GM19463 (cell line): ENCODE results near the gene OCA2.
"Not testable (repeated sequence)": the region's sequence is repeated elsewhere in the genome, so short reads cannot be mapped to it uniquely, and the experiment has no call there.

Experiments
- ATAC-seq: cut with Tn5 transposase; IDR thresholded peaks from one replicate; pipeline ENCODE4 v1.9.1; 2021; ENCODE audit warnings: mild to moderate bottlenecking, moderate library complexity; ENCODE audit not compliant: unreplicated experiment

The OCA2 gene

DNA sequence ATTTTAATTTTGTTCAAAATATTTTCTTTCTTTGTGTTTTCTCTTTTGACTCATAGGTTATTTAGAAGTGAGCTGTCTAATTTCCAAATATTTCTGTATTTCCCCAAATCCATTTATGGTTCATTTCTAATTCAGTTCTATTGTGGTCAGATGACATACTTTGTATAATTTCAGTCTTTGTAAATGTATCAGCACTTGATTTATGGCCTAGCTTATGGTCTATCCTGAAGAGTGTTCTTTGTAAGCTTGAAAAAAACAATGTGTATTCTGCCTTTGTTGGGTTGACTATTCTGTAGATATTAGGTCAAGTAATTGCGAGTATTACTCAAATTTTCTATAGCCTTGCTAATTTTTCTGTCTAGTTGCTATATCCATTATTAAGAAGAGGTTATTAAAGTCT is 311.2 kb downstream of the OCA2 start:
- ATAC-seq: no peak

DNA sequence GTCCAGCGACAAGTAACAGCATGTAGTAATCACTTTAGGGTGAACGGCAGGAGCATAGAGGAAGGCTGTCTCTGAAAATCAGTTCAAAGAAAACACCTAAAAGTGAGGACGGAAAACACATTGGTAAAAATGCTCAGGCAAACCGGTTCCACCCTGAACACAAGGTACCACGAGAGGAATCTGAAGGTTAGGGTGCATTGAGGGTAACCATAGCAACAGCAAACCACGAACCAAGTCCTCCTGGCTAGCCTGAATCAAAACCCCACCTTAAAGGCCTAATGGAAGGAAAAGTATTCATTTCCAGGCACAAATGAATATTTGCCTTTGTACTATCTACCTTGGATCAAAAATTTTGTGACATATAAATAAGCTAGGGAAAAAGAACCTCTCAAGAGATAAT is 315.0 kb downstream of the OCA2 start:
- no peak for ATAC-seq

DNA sequence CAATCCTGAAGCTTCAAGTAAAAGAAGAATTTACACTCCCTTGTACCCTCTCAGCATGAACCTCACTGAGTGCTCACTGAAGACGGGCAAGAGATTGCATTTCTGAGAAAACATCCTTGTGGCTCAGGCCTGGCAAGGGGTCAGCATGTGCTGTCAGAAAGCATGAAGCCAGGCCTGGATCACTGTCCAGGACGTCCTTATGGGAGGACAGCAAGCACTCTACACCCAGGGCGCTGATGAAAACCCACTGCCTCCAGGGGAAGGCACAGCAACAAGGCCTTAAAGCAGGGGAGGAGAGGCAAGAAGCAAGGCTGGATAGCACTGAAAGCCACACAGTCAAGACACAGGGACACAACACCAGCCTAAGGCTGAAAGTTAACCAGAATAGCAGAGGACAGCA is 315.4 kb downstream of the OCA2 start:
- no peak for ATAC-seq

DNA sequence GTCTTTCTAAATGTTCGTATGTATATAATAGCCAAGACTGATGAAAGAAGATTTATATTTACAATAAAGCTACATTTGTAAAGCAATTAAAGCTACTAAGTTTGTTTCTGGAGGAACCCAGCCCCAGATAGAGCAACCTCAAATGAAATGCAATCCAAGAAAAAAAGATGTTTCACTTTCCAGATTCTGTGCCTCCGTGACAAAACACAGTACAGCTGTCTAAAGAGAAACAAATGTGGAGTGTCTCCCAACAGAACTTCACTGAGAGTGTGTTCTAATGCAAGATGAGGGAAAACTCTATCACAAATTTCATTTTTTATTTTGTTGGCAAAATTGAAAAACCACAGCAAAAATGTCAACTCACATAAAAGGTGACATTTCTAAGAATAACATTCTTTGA is 317.0 kb downstream of the OCA2 start:
- ATAC-seq: no peak

DNA sequence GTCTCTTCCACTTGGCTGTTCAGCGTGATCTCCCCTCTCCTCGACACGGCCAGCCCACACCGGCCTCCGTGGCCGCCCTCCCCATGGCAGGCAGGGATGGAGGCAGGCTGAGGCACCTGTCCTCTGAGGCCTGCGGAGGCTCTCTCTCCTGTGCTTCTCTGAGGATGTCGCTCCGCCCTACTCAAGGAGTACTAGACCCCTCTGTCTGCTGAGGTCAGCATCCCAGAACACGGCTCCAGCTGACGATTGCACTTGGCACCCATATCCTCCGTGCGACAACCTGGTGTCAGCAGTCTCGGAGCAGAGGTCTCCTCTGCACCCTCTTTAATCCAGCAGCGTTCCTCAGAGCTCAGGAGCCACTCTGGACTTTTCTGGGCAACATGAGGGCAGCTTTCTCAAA is 322.6 kb downstream of the OCA2 start:
- no peak for ATAC-seq

DNA sequence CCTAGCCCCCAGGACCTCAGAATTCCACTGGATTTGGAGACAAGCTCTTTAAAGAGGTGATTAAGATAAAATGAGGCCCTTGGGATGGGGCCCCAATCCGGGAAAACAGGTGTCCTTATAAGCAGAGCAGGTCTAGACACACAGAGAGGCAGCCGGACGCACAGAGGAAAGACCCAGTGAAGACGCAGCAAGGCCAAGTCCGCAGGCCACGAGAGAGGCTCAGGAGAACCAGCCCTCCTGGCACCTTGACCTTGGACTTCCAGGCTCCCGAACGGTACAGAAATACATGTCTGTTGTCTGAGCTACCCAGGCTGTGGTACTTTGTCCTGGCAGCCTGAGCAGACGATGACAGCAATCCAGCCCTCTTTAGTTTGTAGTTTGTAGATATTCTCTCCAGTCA is 324.5 kb downstream of the OCA2 start:
- ATAC-seq: no peak

DNA sequence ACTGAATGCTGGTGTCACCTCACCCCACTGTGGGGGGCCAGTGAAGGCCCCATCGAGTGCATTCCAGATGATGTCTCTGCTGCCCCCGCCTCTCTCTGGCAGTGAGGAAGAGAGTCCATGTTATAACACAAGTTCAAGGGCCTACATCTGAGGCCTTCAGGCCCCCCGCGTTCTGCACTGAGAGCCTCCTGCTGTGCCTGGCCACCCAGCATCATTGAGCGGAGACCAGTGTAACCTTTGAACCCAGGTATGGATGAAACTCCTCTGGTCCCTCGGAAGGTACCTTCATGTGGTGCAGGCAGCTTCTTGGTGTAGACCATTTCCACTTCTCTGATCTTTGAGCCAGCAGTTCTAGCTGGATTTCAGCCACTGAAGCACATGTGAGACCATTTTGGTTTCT is 324.9 kb downstream of the OCA2 start:
- no peak for ATAC-seq

DNA sequence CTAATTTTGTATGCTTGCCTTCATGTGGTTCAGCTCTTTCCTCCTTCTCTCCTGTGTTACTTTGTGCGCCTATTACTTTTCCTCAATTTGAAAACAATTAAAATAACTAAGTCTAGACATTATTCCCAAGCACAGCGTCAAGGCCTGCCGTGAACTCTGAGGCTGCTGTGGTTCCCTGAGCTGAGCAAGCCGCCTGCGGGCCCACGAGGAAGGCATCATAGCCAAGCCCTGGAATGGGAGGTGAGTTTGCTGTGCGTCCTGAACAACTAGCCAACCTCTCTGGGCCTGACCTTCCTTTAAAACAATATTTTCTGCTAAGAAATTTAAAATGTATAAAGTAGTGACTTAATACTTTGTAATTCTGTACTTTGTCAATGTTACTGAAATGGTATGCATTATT is 327.2 kb downstream of the OCA2 start:
- ATAC-seq: no peak

DNA sequence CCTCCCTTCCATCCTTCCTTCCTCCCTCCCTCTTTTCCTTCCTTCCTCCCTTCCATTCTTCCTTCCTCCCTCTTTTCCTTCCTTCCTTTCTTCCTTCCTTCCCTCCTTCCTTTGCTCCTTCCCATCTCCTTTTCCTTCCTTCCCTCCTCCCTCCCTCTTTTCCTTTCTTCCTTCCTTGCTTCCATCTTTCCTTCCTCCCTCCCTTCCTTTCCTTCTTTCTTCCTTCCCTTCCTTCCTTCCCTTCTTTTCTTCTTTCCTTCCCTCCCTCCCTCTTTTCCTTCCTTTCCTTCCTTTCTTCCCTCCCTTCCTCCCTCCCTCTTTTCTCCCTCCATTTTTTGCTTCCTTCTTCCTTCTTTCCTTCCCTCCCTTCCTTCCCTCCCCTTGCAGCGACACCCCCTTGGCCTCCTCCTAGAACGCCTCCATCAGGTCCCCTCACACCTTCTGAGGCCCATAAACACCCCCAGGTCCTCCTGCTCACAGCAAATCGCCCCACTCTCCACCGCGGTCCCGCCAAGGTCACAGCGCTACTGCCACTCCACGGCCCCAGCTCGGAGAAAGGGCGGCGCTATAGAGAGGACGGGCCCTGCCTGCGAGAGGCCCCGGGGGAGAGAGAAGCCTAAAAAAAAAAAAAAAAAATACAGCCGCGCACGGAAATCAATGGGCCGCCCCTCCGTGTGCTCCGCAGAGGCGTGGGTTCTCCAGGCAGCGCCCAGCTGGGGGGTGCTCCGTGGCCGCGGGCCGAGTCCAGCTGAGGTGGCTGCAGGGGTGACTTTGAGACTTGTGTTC is 328.2 kb downstream of the OCA2 start:
- no peak for ATAC-seq

DNA sequence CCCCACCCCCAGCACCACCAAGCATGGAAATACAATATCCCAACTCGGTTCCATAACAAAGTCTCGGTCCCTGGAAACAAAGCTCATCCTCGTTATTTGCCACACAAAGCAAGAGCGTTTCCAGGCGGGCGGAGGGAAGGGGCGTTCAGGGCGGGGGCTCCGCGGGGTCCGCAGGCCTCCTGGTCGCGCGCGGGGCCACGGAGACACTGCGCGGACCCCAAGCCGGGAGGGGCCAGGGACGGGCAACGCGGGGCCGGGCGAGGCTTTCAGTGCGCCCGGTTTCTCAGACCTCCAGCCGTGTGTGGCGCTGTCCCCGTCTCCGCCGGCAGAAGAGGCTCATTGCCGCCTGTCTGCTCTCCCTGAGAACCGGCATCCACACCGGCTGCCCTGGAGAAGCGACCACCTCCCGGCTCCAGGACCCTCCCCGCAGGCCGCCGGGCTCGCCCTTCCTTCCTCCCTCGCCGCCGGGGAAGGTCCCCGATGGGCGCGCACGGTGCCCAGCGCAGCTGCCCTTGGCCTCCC is 329.0 kb downstream of the OCA2 start:
- ATAC-seq: no peak

DNA sequence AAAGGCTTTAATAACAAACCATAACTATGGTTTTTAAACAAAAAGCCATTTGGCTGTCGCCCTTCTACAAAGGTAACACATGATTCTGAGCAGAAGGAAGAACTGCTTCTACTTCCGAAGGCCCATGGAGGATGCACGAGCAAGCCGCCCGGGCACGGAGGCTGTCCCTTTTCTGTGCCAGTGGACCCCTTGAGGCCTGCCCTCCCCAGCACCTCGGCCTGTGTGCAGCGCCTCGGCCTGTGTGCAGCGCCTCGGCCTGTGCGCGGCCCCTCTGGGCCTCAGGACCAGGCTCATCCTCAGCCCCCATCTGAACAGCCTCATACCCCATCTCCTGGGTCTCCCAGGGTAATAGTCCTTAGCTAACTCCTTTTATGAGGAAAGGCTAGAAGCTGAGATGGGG is 329.5 kb downstream of the OCA2 start:
- ATAC-seq: no peak

DNA sequence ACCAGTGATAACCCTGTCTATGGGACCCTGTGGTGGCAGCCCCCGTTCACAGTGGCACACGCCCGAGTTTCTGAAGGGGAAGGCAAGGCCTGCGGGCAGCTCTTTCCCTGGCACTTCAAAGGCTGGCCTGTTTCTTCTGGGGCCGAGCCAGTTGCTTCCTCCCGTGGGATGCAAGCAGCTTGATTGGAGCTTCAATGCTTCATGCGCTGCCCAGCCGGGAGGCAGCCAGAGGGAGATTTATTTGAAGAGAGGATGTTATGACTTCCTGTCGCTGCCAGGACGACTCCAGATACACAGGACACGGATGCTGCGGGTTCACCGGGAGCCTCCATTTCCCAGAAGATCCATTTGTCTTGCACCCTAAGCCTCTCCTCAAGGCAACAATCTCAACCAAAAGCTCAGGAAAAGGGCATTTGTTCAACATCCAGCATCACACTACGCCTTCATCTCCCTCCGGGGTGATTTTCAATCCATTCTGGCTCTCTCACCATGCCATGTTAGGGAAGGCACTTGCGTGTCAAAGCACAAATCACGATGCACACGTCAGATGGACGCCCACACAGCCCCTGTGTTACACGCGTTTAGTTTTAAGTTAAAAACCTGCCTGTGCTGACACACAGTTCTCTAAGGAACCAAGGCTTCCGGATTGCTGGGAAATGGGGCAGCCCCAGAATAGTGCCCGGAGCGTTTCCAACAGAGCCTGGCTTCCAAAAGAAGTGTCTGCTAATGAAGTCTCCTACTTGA is 330.2 kb downstream of the OCA2 start:
- no peak for ATAC-seq

DNA sequence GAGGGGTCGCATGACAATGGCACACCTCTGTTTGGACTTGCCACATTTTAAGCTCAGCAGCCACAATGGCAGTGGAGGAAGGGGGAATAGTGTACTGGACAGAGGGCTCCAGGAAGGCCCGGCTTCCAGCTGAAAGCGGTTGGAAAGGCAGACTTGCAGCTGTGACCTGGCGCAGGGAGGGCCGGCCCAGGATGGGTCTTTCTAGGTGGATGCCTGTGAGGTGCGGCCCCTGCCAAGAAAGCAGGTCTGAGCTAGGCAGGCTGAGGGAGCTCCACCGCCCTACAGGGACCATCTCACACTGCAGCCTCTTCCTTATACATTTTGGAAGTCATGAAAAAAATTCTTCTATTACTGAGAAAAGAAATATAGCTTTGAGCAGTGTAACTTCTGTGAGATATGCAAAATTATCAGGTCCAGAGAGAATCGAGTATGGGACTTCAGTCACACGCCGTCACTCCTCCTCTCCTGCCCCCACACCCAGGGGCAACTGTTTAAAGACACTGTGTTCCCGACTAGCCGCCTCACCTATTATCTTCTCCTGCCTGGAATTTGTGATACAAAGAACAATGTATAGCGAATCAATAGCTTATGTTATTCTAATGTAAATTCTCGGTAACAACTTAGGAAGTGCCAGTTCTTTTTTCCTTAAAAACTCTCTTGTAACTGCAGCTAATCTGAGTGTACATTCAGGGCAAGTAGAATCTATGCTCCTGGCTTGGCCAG is 331.0 kb downstream of the OCA2 start:
- ATAC-seq: no peak

DNA sequence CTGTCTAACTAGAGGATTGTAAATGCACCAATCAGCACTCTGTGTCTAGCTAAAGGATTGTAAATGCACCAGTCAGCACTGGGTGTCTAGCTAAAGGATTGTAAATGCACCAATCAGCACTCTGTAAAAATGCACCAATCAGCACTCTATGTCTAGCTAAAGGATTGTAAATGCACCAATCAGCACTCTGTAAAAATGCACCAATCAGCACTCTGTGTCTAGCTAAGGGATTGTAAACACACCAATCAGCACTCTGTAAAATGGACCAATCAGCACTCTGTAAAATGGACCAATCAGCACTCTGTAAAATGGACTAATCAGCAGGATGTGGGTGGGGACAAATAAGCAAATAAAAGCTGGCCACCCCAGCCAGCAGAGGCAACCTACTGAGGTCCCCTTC is 331.7 kb downstream of the OCA2 start:
- not testable (repeated sequence) for ATAC-seq

DNA sequence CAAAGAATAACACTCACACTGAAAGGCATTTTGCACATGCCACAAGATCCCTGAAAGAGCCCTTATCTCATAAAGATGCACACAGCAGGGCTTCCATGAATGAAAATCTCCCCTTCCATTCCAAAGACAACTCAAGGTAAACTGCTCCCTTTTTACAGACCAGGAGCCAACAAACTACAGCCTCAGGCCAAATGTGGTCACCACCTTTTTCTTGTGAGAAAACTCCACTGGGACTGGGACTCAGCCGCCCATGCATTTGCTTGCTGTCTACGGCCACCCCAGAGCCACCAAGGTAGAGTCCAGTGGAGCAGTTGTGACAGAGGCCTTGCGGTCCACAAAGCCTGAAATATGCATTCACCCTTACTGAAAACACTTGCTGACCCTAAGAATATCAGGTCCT is 334.8 kb downstream of the OCA2 start:
- no peak for ATAC-seq

DNA sequence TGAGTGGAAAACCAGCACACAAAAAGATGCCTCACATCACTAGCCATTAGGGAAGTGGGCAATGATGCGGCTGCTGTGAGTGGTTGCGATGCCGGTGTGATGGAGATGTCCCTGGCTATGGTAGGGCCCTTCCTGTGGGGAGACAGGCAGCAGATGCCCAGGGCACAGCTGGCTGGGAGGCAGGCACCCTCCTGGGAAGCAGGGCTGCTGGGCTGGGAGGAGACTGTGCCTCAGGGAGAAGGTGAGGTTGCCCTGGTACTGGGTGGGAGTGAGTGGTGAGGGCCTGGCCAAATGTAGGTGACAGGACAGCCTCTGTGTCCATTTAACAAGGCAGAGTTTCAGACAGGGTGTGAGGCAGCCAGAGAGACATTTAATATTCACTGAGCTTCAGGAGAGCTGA is 335.6 kb downstream of the OCA2 start:
- no peak for ATAC-seq

DNA sequence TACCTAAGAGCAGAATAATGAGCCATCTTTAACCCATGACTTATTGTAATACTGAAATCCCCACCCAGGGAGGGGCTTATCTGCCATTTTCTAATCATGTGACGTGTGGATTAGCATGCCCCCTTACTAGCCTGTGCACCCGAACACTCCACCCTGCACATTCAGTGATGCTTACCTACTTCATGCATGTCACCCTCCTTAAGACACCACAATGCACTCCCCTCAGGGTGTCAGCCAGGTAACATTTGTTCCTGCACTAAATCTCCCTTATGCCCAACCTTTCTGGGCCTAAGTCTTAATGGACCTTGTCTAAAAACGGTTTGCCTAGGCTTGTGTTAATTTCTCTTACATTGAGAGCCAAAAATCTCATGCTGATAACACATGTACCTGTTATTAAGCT is 336.6 kb downstream of the OCA2 start:
- no peak for ATAC-seq

DNA sequence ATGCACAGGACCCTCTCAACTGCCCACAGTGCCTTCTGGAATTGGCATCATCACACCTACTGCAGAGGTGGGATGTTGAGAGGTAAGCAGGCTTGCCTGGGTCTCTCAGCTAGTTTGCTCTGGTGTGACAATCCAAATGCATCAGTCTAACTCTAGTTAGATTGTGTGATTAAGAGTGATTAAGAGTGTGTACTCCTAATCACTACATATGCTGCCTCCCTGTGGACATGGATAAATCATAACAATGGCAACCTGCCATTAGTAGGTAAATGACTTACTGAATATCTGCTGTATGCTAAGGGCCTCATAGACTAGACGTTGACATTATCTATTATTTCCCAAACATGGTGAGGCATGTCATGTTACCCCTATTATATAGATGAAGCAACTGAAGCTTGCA is 342.1 kb downstream of the OCA2 start:
- no peak for ATAC-seq

DNA sequence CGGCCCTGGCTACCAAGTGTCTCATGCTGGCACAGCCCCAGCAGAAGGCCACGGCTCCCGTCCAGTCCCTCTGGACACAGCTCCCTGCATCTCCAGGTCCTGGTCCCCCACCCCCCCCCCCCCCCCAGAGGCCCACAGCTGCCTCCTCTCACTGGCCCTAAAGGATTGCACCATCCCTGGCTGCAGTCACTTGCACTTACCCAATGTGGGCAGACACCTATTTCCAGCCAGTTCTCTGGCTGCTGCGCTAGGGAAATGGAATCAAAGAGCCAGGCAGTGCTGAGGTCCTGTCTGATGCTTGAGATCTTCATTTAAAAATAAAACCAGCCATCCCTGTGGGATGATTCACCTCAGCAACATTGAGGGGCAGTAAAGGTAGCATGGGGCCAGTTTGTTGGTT is 346.4 kb downstream of the OCA2 start:
- no peak for ATAC-seq

DNA sequence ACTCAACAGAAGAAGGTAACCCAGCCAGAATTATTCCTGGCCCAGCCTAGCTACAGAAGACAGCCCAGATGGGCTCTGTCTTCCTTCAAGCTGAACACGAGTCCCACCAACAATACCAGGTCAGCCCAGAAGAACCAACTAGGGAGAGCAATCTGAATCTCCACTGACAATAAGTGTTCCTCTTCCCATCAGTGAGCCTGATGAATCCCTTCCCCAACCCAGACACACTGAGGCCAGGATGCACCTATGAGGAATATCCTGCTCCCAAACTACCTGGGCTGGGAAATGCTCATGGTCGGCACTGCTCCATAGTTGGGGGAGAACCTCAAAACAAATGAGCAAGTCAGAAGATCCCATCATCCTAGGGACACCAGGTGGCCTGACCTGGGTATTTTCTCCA is 351.1 kb downstream of the OCA2 start:
- no peak for ATAC-seq

DNA sequence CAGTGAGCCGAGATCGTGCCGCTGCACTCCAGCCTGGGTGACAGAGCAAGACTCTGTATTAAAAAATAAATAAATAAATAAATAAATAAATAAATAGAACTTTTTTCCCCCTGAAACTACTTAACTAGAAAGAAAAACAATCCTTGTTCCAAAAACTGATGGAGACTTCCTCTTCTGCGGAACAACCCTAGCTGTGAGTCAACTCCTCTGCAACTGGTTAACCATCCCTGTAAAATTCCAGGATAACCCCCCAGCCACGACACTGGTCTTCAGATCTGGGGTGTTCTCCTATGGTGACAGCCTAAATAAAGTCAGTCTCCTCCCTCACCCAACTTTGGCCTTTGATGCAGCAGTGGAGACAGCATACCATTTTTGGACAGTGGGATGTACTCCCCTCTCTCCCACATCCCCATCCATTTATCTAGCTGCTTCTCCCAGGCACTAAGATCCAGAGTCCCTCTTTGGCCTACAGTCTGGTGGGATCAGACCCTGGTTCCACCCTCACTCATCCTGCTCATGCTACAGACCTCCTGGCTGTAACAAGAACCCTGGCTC is 352.6 kb downstream of the OCA2 start:
- ATAC-seq: no peak
